SU-DHL-6 (cell line): ENCODE data around the gene NR2E3.

ENCODE experiments used
- H2AFZ ChIP-seq: fragments of 200-600 bp; sonication (generic); 2 replicates; pipeline ENCODE4 v1.6.1; 2014; ENCODE audit warnings: low read depth, mild to moderate bottlenecking, moderate library complexity, mixed read lengths, antibody characterized with exemption, low read length; ENCODE audit not compliant: severe bottlenecking
- H3F3A ChIP-seq: fragments of 200-600 bp; shearing (Covaris generic); 2 replicates; pipeline ENCODE4 v1.6.0; 2016; ENCODE audit warnings: antibody characterized with exemption, mild to moderate bottlenecking; ENCODE audit not compliant: insufficient read depth
- H3K27ac ChIP-seq: fragments of 200-600 bp; sonication (generic); 2 replicates; pipeline ENCODE4 v1.5.1; 2016; ENCODE audit warnings: low read depth, mild to moderate bottlenecking, low read length, moderate library complexity, mixed read lengths
- H3K27me3 ChIP-seq: fragments of 200-600 bp; sonication (generic), shearing (Covaris generic); 2 replicates; pipeline ENCODE4 v1.6.0; 2014; ENCODE audit warnings: mild to moderate bottlenecking, low read length
- H3K36me3 ChIP-seq: fragments of 200-600 bp; sonication (generic); 2 replicates; pipeline ENCODE4 v1.6.1; 2014; ENCODE audit warnings: mild to moderate bottlenecking, low read length, mixed read lengths
- H3K4me2 ChIP-seq: fragments of 300-600, 200-600 bp; shearing (Covaris generic), sonication (generic); 2 replicates; pipeline ENCODE4 v1.6.0; 2014; ENCODE audit warnings: low read length, low read depth, mild to moderate bottlenecking; ENCODE audit not compliant: poor library complexity, severe bottlenecking
- H3K4me3 ChIP-seq: fragments of 200-600 bp; sonication (generic); 2 replicates; pipeline ENCODE4 v1.5.1; 2014; ENCODE audit warnings: antibody characterized with exemption, low read length, mild to moderate bottlenecking, mixed read lengths; ENCODE audit not compliant: insufficient read depth, poor library complexity, severe bottlenecking
- H3K79me2 ChIP-seq: fragments of 200-600 bp; sonication (generic); 2 replicates; pipeline ENCODE4 v1.6.1; 2014; ENCODE audit warnings: mild to moderate bottlenecking, low read length, moderate library complexity; ENCODE audit not compliant: insufficient read depth
- H3K9ac ChIP-seq: fragments of 200-600 bp; sonication (generic); 2 replicates; pipeline ENCODE4 v1.7.0; 2014; ENCODE audit warnings: mild to moderate bottlenecking, low read length
- H3K9me2 ChIP-seq: fragments of 200-600 bp; sonication (generic); replicated peaks from 2 replicates; pipeline ENCODE4 v1.6.1; 2014; ENCODE audit warnings: low read length; ENCODE audit not compliant: insufficient read depth
- H3K9me3 ChIP-seq: fragments of 200-600 bp; sonication (generic); 2 replicates; pipeline ENCODE4 v1.6.1; 2014; ENCODE audit warnings: low read length, mixed read lengths; ENCODE audit not compliant: insufficient read depth
- H4K20me1 ChIP-seq: fragments of 200-600 bp; sonication (generic); 2 replicates; pipeline ENCODE4 v1.6.1; 2014; ENCODE audit warnings: low read depth, mild to moderate bottlenecking, antibody characterized with exemption, low read length, moderate library complexity, mixed read lengths
- EZH2phosphoT487 ChIP-seq: fragments of 200-600 bp; sonication (generic), shearing (Covaris generic); conservative IDR thresholded peaks from 2 replicates; pipeline ENCODE4 v1.6.1; 2018; ENCODE audit warnings: mild to moderate bottlenecking, antibody characterized with exemption, low read length, moderate library complexity, mixed read lengths
- TF ChIP-seq, protein P1 (sequence below): fragments of 200-600 bp; sonication (generic); IDR thresholded peaks from one replicate; pipeline ENCODE4 v1.5.1; 2017; ENCODE audit warnings: antibody characterized with exemption, mild to moderate bottlenecking, low read length, moderate library complexity; ENCODE audit not compliant: insufficient read depth, poor library complexity, severe bottlenecking

Gene NR2E3

GRCh38 chr15:71817351-71817750, 7.0 kb downstream of the NR2E3 start:
- Histone ChIP-seq H3K4me2 (no peak overlapping the region), H3K9ac (no peak overlapping the region), H2AFZ (no peak overlapping the region), H3K9me2 (no peaks in the 10 kb centered on the region), H3K4me3 (no peak overlapping the region), H3K27ac (no peak overlapping the region), H3K36me3 (no peaks in the 10 kb centered on the region), H3K9me3 (no peaks in the 10 kb centered on the region), H4K20me1 (no peaks in the 10 kb centered on the region), H3K27me3 (no peaks in the 10 kb centered on the region), H3F3A (no peaks in the 10 kb centered on the region), H3K79me2 (no peaks in the 10 kb centered on the region)
- TF ChIP-seq, protein P1, sequence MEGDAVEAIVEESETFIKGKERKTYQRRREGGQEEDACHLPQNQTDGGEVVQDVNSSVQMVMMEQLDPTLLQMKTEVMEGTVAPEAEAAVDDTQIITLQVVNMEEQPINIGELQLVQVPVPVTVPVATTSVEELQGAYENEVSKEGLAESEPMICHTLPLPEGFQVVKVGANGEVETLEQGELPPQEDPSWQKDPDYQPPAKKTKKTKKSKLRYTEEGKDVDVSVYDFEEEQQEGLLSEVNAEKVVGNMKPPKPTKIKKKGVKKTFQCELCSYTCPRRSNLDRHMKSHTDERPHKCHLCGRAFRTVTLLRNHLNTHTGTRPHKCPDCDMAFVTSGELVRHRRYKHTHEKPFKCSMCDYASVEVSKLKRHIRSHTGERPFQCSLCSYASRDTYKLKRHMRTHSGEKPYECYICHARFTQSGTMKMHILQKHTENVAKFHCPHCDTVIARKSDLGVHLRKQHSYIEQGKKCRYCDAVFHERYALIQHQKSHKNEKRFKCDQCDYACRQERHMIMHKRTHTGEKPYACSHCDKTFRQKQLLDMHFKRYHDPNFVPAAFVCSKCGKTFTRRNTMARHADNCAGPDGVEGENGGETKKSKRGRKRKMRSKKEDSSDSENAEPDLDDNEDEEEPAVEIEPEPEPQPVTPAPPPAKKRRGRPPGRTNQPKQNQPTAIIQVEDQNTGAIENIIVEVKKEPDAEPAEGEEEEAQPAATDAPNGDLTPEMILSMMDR = no peak
- no peak for TF ChIP-seq EZH2phosphoT487

DNA sequence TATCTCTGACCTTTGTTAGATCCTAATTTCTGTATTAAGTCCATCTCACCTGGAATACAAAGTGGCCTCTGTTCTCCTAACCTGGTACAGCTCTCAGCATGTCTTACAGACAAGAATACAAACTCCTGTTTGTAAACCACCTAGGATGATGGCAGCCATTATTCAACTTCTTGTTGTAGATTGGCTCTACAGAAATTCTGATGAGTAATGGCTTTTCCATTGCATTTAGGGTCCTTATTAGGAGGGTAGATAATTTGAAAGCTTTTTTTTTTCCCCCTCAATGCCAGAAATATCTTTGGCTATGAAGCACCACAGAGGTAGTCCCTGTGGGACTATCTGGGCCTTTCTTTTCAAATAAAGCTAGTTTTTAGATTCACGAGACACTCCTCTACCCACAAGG, 9.8 kb downstream of the NR2E3 start:
- Histone ChIP-seq H3K4me2 (no peak overlapping the region), H3K36me3 (peaks cover 11% of the 10 kb centered on the region), H3K4me3 (no peak overlapping the region), H3K9me3 (no peaks in the 10 kb centered on the region), H3F3A (no peaks in the 10 kb centered on the region), H3K27me3 (no peaks in the 10 kb centered on the region), H2AFZ (no peak overlapping the region), H4K20me1 (no peaks in the 10 kb centered on the region), H3K9ac (no peak overlapping the region), H3K79me2 (no peaks in the 10 kb centered on the region), H3K27ac (no peak overlapping the region), H3K9me2 (no peaks in the 10 kb centered on the region)
- TF ChIP-seq, protein P1 = no peak
- no peak for TF ChIP-seq EZH2phosphoT487

GRCh38 chr15:71821547-71822129, 11.3 kb downstream of the NR2E3 start:
- no peak overlapping the region for H3K9ac ChIP-seq
- H3K4me3 ChIP-seq = no peak overlapping the region
- no peak overlapping the region for H3K4me2 ChIP-seq
- H3K27me3 ChIP-seq = no peaks in the 10 kb centered on the region
- H3F3A ChIP-seq = no peaks in the 10 kb centered on the region
- no peaks in the 10 kb centered on the region for H3K79me2 ChIP-seq
- no peak for TF ChIP-seq EZH2phosphoT487
- TF ChIP-seq, protein P1 = no peak
- H3K36me3 ChIP-seq = peaks cover 25% of the 10 kb centered on the region
- no peak overlapping the region for H3K27ac ChIP-seq
- no peaks in the 10 kb centered on the region for H4K20me1 ChIP-seq
- no peak overlapping the region for H2AFZ ChIP-seq
- no peaks in the 10 kb centered on the region for H3K9me3 ChIP-seq
- no peaks in the 10 kb centered on the region for H3K9me2 ChIP-seq
